SJSA1 (cell line): ENCODE data around the gene C2orf92. TPM values are rescaled to one million over a fixed set of nuclear protein-coding genes. Genes with fewer than 3 reads are reported as not detected.

ENCODE experiments used
- DNase-seq, 2 experiments: peaks; one replicate each; pipeline ENCODE4 v3.0.0-alpha.2; 2015 to 2020; ENCODE audit warnings: low spot score in 2 of 2, low read depth in 1 of 2
- H3K27ac ChIP-seq: fragments of 250-450 bp; sonication (Bioruptor Pico); 2 replicates; pipeline ENCODE4 v1.5.1; 2020; ENCODE audit warnings: mild to moderate bottlenecking, moderate library complexity
- H3K27me3 ChIP-seq: fragments of 250-450 bp; sonication (Bioruptor Pico); replicated peaks from 2 replicates; pipeline ENCODE4 v1.5.1; 2020; ENCODE audit warnings: mild to moderate bottlenecking, moderate library complexity
- H3K36me3 ChIP-seq: fragments of 250-450 bp; sonication (Bioruptor Pico); 2 replicates; pipeline ENCODE4 v1.5.1; 2020; ENCODE audit warnings: mild to moderate bottlenecking
- H3K4me1 ChIP-seq: fragments of 250-450 bp; sonication (Bioruptor Pico); replicated peaks from 2 replicates; pipeline ENCODE4 v1.6.1; 2021; ENCODE audit warnings: mild to moderate bottlenecking
- H3K4me3 ChIP-seq: fragments of 250-450 bp; sonication (Bioruptor Pico); 2 replicates; pipeline ENCODE4 v1.5.1; 2020; ENCODE audit warnings: mild to moderate bottlenecking
- H3K9me3 ChIP-seq: fragments of 250-450 bp; sonication (Bioruptor Pico); replicated peaks from 2 replicates; pipeline ENCODE4 v1.5.1; 2020; ENCODE audit warnings: mild to moderate bottlenecking
- total RNA-seq: library from RNA; depleted of rRNA; stranded (reverse); fragments of >200 nt; shearing (Covaris generic); gene quantifications from 2 replicates; pipeline ENCODE4 v1.2.3, GENCODE V29; 2014

The C2orf92 gene
- total RNA-seq, 1 experiment from 2014 or later = 0.24 TPM

DNA sequence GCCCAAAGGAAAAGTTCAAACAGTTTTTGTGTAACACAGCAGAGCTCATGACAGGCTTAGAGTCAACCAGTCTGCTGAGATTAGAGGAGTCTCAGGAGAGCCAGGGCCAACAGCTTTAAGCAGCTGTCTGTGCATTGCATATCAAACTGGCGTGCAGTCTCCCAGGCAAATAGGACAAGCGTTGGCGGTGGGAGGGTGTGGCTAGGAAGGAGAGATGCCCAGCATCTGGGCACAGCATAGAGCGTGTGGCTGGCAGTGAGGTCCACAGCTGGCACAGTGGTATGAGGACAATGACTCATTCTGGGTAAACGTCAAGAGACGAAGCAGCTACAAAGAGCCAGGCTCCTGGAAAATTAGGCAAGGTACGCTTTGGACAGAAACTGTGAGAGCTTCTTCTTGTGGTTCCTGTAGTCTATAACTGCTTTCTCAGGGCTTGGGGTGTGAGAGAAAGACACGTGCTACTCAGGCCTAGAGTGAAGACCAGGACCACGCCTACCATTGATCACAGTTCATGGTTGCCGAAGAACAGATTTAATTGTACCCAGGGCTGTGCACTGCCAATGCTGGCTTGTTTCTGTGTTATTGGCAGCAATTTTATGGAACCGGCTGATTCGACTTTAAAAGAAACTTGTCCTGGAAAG, 58.7 kb downstream of the C2orf92 start:
- Histone ChIP-seq H3K27ac (no peak overlapping the region), H3K27me3 (0 out of 2 replicates have a peak, but pooled peaks cover 3% of the 10 kb centered on the region), H3K36me3 (no peaks in the 10 kb centered on the region), H3K9me3 (peaks cover 6% of the 10 kb centered on the region; the same call in 1 of the 2 replicates), H3K4me1 (no peaks in the 10 kb centered on the region), H3K4me3 (no peak overlapping the region)
- DNase-seq = no peak

- no peak for DNase-seq
- no peaks in the 10 kb centered on the region for H3K4me1 ChIP-seq
- H3K27ac ChIP-seq = no peak overlapping the region
- H3K9me3 ChIP-seq = peaks cover 6% of the 10 kb centered on the region; the same call in 1 of the 2 replicates
- H3K4me3 ChIP-seq = no peak overlapping the region
- no peaks in the 10 kb centered on the region for H3K27me3 ChIP-seq
- H3K36me3 ChIP-seq = no peaks in the 10 kb centered on the region
These were observed 60.7 kb downstream of the C2orf92 start for GRCh38 chr2:97730245-97730644.

DNA sequence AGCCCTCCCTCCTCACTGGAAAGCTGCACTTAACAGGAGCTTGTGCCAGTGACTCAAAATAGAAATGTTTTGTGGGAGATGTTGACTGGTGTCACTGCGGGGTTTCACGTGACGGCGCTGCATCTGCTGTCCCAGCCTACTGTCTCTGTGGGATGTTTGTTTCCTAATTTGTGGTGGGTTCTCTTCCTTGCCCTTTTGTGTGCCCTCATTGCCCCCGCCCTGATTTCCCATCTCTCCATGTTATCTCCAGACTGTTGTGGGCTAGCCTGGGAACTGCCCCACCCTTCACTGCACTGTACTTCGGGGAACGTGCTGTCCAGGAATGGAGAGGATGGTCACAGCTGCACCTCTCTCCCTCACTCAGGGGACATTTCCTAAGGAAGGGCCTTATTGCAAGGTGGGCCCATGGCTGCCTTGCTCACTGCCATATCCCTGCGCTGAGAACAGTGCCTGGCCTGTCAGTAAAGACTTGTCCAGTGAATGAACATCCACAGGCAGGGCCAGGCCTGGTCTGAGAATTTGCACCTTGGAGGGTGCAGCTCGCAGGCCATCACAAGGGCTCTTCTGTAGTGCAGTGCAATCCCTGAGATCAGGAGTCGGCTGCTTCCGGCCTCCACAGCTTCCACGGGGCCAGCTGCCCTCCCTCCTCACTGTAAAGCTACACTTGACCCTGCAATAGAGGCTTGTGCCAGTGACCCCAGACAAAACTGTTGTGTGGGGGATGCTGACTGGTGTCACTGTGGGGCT, 61.9 kb downstream of the C2orf92 start:
- Histone ChIP-seq H3K36me3 (no peaks in the 10 kb centered on the region), H3K4me3 (no peak overlapping the region), H3K9me3 (peaks cover 6% of the 10 kb centered on the region; the same call in 1 of the 2 replicates), H3K4me1 (no peaks in the 10 kb centered on the region), H3K27me3 (no peaks in the 10 kb centered on the region), H3K27ac (no peak overlapping the region)
- no peak for DNase-seq

DNA sequence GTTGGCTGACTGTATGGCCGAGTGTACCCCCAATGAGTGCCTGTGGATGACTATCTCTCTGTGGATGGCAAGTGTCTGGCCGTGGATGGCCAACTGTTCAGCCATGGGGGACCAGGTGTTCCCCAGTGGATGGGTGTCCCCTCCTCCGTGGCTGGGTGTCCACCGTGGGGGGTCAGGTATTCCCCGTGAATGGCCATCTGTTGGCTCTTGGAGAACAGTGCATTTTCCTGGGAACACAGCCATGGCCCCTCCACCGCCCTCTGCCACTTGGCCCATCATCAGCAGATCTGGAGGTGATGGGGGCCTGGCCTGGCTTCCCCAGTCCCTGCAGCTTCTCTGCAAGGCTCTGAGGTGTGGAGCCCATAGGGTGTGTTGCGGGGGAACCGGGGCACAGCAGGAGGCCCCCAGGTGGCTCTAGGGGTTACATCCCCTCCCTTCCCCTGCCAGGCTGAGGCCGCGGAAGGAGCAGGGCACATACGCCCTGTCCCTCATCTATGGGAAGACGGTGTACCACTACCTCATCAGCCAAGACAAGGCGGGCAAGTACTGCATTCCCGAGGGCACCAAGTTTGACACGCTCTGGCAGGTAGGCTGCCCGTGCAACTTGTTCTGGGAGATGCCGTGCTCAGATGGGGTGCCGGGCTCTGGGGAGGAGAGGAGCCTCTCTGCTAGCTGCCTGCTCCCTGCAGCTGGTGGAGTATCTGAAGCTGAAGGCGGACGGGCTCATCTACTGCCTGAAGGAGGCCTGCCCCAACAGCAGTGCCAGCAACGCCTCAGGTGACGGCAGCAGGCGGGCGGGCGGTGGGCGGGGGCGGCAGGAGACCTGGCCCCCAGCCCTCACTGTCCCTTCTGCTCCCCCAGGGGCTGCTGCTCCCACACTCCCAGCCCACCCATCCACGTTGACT, 63.2 kb downstream of the C2orf92 start:
- no peaks in the 10 kb centered on the region for H3K36me3 ChIP-seq
- H3K27ac ChIP-seq = no peak overlapping the region
- DNase-seq = no peak
- peaks cover 6% of the 10 kb centered on the region; the same call in 1 of the 2 replicates for H3K9me3 ChIP-seq
- no peaks in the 10 kb centered on the region for H3K27me3 ChIP-seq
- H3K4me1 ChIP-seq = no peaks in the 10 kb centered on the region
- H3K4me3 ChIP-seq = no peak overlapping the region

GRCh38 chr2:97733341-97734035, 64.0 kb downstream of the C2orf92 start:
- peaks cover 6% of the 10 kb centered on the region; the same call in 1 of the 2 replicates for H3K9me3 ChIP-seq
- H3K36me3 ChIP-seq = no peaks in the 10 kb centered on the region
- no peaks in the 10 kb centered on the region for H3K4me1 ChIP-seq

GRCh38 chr2:97734061-97735051, 64.8 kb downstream of the C2orf92 start:
- Histone ChIP-seq H3K4me3 (no peak overlapping the region), H3K36me3 (no peaks in the 10 kb centered on the region), H3K27me3 (no peaks in the 10 kb centered on the region), H3K4me1 (no peaks in the 10 kb centered on the region), H3K27ac (no peak overlapping the region), H3K9me3 (peaks cover 6% of the 10 kb centered on the region; the same call in 1 of the 2 replicates)
- no peak for DNase-seq

More at GRCh38 chr2:97733341-97734035, 64.0 kb downstream of the C2orf92 start:
- Histone ChIP-seq H3K27ac (no peak overlapping the region), H3K4me3 (no peak overlapping the region), H3K27me3 (no peaks in the 10 kb centered on the region)
- DNase-seq = no peak

GRCh38 chr2:97735161-97735561, 65.6 kb downstream of the C2orf92 start:
- DNase-seq = no peak
- H3K27me3 ChIP-seq = no peaks in the 10 kb centered on the region
- no peaks in the 10 kb centered on the region for H3K4me1 ChIP-seq
- H3K4me3 ChIP-seq = no peak overlapping the region
- H3K36me3 ChIP-seq = no peaks in the 10 kb centered on the region
- H3K9me3 ChIP-seq = peaks cover 3% of the 10 kb centered on the region; the same call in 1 of the 2 replicates
- H3K27ac ChIP-seq = no peak overlapping the region

GRCh38 chr2:97736185-97736584, 66.7 kb downstream of the C2orf92 start:
- no peaks in the 10 kb centered on the region for H3K9me3 ChIP-seq
- no peaks in the 10 kb centered on the region for H3K4me1 ChIP-seq
- no peak overlapping the region for H3K4me3 ChIP-seq
- H3K36me3 ChIP-seq = no peaks in the 10 kb centered on the region
- H3K27ac ChIP-seq = no peak overlapping the region
- H3K27me3 ChIP-seq = no peaks in the 10 kb centered on the region
- no peak for DNase-seq

GRCh38 chr2:97736608-97737330, 67.3 kb downstream of the C2orf92 start:
- DNase-seq = no peak

DNA sequence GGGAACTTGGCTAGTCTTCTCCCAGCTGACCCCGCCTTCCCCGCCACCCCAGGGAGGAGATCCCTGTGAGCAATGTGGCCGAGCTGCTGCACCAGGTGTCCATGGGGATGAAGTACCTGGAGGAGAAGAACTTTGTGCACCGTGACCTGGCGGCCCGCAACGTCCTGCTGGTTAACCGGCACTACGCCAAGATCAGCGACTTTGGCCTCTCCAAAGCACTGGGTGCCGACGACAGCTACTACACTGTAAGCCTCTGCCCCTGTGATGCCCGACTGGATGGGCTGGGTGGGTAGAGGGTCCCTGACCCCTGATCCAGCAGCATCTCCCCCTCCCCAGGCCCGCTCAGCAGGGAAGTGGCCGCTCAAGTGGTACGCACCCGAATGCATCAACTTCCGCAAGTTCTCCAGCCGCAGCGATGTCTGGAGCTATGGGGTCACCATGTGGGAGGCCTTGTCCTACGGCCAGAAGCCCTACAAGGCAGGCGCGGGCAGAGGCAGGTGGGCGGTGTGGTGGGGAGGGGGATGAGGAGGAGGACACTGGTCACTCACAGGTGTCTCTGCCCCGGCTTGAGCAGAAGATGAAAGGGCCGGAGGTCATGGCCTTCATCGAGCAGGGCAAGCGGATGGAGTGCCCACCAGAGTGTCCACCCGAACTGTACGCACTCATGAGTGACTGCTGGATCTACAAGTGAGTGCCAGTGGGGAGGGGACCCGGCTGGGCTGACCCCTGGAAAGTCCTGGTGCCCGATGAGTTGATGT, 68.1 kb downstream of the C2orf92 start:
- H3K27me3 ChIP-seq = no peaks in the 10 kb centered on the region
- no peak for DNase-seq
- no peaks in the 10 kb centered on the region for H3K36me3 ChIP-seq
- no peak overlapping the region for H3K4me3 ChIP-seq
- H3K27ac ChIP-seq = no peak overlapping the region
- no peaks in the 10 kb centered on the region for H3K4me1 ChIP-seq
- H3K9me3 ChIP-seq = no peaks in the 10 kb centered on the region

More at GRCh38 chr2:97736608-97737330, 67.3 kb downstream of the C2orf92 start:
- H3K4me1 ChIP-seq = no peaks in the 10 kb centered on the region
- H3K36me3 ChIP-seq = no peaks in the 10 kb centered on the region
- no peak overlapping the region for H3K4me3 ChIP-seq
- H3K27ac ChIP-seq = no peak overlapping the region
- H3K27me3 ChIP-seq = no peaks in the 10 kb centered on the region
- H3K9me3 ChIP-seq = no peaks in the 10 kb centered on the region

- Histone ChIP-seq H3K27ac (no peak overlapping the region), H3K9me3 (no peaks in the 10 kb centered on the region), H3K36me3 (no peaks in the 10 kb centered on the region)
These were observed 68.9 kb downstream of the C2orf92 start for GRCh38 chr2:97738179-97739019.

More at GRCh38 chr2:97738179-97739019, 68.9 kb downstream of the C2orf92 start:
- Histone ChIP-seq H3K27me3 (no peaks in the 10 kb centered on the region), H3K4me1 (no peaks in the 10 kb centered on the region), H3K4me3 (no peak overlapping the region)
- DNase-seq = no peak
